ENCODE measurements around the gene TULP4. TPM values are rescaled to one million over a fixed set of nuclear protein-coding genes. Genes with fewer than 3 reads are reported as not detected.
"Not testable (repeated sequence)": the region's sequence is repeated elsewhere in the genome, so short reads cannot be mapped to it uniquely, and the experiment has no call there.

TULP4 gene
- total RNA-seq, 1 donor from 2014 or later = 63.0 TPM

DNA sequence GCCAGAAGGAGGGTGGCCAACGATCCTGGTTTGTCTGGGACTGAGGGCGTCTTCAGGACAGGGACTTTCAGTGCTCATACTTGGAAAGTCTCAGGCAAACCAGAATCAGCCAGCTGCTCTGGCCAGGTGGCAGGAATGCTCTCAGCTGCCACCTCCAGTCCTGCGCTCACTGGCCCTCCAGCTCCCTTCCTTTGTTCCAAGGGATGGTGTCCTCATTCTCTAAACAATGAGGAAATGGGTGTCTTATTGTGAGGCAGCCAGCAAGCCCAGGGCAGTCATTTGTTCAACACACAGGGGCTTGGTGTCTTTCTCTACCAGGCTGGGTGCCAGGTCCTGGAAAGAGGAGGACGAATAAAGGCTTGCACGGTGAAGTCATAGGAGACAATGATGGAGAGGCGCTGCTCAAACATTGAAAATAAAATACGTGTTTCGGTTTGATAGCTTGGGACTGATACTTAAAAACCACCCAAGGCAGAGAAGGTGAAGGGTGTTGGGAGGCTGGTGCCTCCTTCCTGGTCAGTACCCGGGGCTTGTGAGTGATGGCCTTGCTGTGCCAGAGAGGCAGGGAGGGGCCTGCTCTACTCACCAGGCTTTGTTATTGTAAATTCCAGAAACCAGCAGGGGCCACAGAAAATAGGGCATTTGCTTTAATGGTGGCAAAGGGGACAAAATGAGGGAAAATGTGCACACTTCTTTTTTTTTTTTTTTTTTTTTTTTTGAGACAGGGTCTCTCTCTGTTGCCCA lies 236.3 kb downstream of the TULP4 start:
- H3K9me3 Mint-ChIP-seq = no peaks in the 10 kb centered on the region
- POLR2A ChIA-PET = no interaction called here
- TF ChIP-seq CTCF (IDR thresholded peaks at IDR 0.05) = no peak
- DNase-seq (no peak), ATAC-seq (ENCODE audit: low read depth) (no peak)
- no peak overlapping the region for H3K4me3 Mint-ChIP-seq
- H3K4me1 Mint-ChIP-seq = no peaks in the 10 kb centered on the region
- no peak overlapping the region for H3K27ac Mint-ChIP-seq
- H3K36me3 Mint-ChIP-seq (ENCODE audit: low read depth) = no peaks in the 10 kb centered on the region
- intact Hi-C loops (cut with micrococcal nuclease) = no loop called here
- CTCF ChIA-PET = no interaction called here
- peaks cover 15% of the 10 kb centered on the region for H3K27me3 Mint-ChIP-seq

DNA sequence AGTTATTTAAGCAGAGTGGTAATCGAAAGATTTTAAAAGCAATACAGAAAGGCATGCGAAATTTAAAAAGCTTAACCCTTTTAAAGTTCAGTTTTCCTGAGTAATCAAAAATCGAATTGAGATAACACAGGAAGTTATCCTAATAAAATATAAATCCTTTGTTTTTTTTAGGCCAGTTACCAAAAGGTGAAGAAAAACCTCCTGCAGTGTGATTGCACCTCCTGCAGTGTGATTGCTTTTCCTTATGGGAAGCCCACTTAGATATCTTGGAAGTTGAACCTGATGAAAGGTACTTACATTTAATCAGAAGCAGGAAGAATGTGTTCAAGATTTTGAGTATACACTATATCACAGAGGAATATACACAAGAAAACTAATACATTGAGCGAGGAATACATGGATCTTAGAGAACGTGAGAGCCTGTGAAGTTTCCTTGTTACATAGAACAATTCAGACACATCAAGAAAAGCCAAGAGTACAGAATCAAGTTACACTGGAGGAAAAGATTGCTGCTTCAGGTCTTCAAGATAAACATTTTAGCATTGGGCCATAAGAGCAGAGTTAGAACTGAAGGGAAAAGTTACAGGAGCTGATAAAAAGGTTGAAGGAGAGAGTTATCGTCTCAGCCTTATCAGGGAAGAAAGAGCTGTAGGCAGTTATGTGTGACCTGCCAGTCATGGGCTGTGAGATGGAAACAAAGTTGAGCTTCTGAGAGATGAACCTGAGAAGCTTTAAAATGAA lies 240.0 kb downstream of the TULP4 start:
- Mint-ChIP-seq H3K27ac (no peak overlapping the region), H3K27me3 (peaks cover 6% of the 10 kb centered on the region), H3K9me3 (no peaks in the 10 kb centered on the region), H3K4me1 (no peaks in the 10 kb centered on the region), H3K4me3 (no peak overlapping the region), H3K36me3 (ENCODE audit: low read depth) (no peaks in the 10 kb centered on the region)
- CTCF ChIA-PET = interaction anchor here (0.9 kb wide), 1 partner anchor 331 kb away, joined by 3 read pairs; no protein-coding TSS in a partner anchor
- ATAC-seq (ENCODE audit: low read depth) = no peak
- intact Hi-C loops (cut with micrococcal nuclease) = no loop called here
- DNase-seq = no peak
- POLR2A ChIA-PET = interaction anchor here (0.6 kb wide), 1 partner anchor 17 kb away, joined by 5 read pairs; no protein-coding TSS in a partner anchor
- TF ChIP-seq CTCF (IDR thresholded peaks at IDR 0.05) = no peak

- no peak overlapping the region for H3K4me3 Mint-ChIP-seq
- ChIA-PET CTCF (interaction anchor here (0.8 kb wide), 1 partner anchor 338 kb away, joined by 4 read pairs; no protein-coding TSS in a partner anchor), POLR2A (interaction anchor here (0.6 kb wide), 1 partner anchor 17 kb away, joined by 5 read pairs; no protein-coding TSS in a partner anchor)
- no peak for DNase-seq
- H3K27me3 Mint-ChIP-seq = peaks cover 6% of the 10 kb centered on the region
- TF ChIP-seq CTCF (IDR thresholded peaks at IDR 0.05) = no peak
- H3K36me3 Mint-ChIP-seq (ENCODE audit: low read depth) = no peaks in the 10 kb centered on the region
- intact Hi-C loops (cut with micrococcal nuclease) = no loop called here
- H3K27ac Mint-ChIP-seq = no peak overlapping the region
- no peaks in the 10 kb centered on the region for H3K4me1 Mint-ChIP-seq
- ATAC-seq (ENCODE audit: low read depth) = no peak
- H3K9me3 Mint-ChIP-seq = no peaks in the 10 kb centered on the region
Observed at GRCh38 chr6:158552796-158553138, 240.5 kb downstream of the TULP4 start.

GRCh38 chr6:158554611-158555361 lies 242.5 kb downstream of the TULP4 start:
- DNase-seq (no peak), ATAC-seq (ENCODE audit: low read depth) (no peak)
- CTCF ChIA-PET = no interaction called here
- Mint-ChIP-seq H3K4me1 (peaks cover 3% of the 10 kb centered on the region), H3K27ac (no peak overlapping the region), H3K4me3 (no peak overlapping the region), H3K9me3 (no peaks in the 10 kb centered on the region), H3K27me3 (no peaks in the 10 kb centered on the region), H3K36me3 (ENCODE audit: low read depth) (no peaks in the 10 kb centered on the region)
- intact Hi-C loops (cut with micrococcal nuclease) = no loop called here
- no peak for TF ChIP-seq CTCF (IDR thresholded peaks at IDR 0.05)
- POLR2A ChIA-PET = no interaction called here

- POLR2A ChIA-PET = no interaction called here
- CTCF ChIA-PET = no interaction called here
- Mint-ChIP-seq H3K27ac (no peak overlapping the region), H3K4me3 (no peak overlapping the region), H3K27me3 (no peaks in the 10 kb centered on the region), H3K9me3 (no peaks in the 10 kb centered on the region), H3K4me1 (peaks cover 8% of the 10 kb centered on the region), H3K36me3 (ENCODE audit: low read depth) (peaks cover 3% of the 10 kb centered on the region)
- intact Hi-C loops (cut with micrococcal nuclease) = no loop called here
- DNase-seq = no peak
- ATAC-seq (ENCODE audit: low read depth) = no peak
- no peak for TF ChIP-seq CTCF (IDR thresholded peaks at IDR 0.05)
Observed at GRCh38 chr6:158556113-158556512, 243.8 kb downstream of the TULP4 start.

DNA sequence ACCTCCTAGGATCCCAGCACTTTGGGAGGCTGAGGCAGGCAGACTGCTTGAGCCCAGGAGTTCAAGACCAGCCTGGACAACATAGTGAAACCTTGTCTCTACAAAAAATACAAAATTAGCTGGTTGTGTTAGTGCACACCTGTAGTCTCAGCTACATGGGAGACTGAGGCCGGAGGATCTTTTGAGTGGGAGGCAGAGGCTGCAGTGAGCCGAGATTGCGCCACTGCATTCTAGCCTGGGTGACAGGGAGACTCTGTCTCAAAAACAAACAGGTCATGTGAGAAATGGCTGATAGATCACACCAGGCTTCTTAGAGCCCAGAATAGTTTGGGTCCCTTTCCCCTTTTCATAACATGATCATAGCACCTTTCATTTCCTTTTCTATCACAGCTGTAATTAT lies 244.8 kb downstream of the TULP4 start:
- H3K9me3 Mint-ChIP-seq; intact Hi-C loops (cut with micrococcal nuclease): not testable (repeated sequence)
- POLR2A ChIA-PET = interaction anchor here (0.6 to 1.3 kb wide), 2 partner anchors 53 to 88 kb away, joined by 3 read pairs; partner anchors contain the start of gene DYNLT1

More for the DNA sequence above, 244.8 kb downstream of the TULP4 start:
- H3K36me3 Mint-ChIP-seq (ENCODE audit: low read depth); H3K4me3 Mint-ChIP-seq; H3K27me3 Mint-ChIP-seq; DNase-seq; ATAC-seq (ENCODE audit: low read depth); H3K27ac Mint-ChIP-seq; CTCF ChIA-PET: not testable (repeated sequence)
- H3K4me1 Mint-ChIP-seq = peaks cover 18% of the 10 kb centered on the region

Measured in activated B cell treated with CpG ODN at 0.5 μM for 24 hours (primary cell).